DMS153 (cell line): ENCODE measurements around the gene SGPP1.
A peak's percentile ranks its signal among the peaks of the same experiment; 100 is the strongest.
"Not testable (repeated sequence)": the region's sequence is repeated elsewhere in the genome, so short reads cannot be mapped to it uniquely, and the experiment has no call there.

Experiments used
- DNase-seq: peaks from one replicate; lab custom pipeline; 2025; lab: John Stamatoyannopoulos, UW

Gene SGPP1

DNA sequence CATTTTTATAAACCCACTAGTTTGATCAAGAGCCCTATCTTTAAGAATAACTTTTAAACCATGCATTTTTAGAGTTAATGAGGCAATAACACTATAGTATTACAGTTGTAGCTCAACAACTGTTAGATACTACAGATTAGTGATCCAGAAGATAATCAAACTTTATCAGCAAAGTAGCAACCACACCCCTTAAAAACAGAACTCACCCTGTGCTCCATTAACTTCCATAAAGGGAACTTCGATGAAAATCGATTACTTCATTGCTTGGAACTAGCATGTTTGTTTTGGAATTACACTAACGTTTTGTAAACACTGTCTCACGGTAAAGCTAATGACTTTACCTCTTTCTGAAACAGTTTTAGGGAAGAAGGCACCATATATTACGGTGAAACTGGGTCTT lies 1.4 kb downstream of the SGPP1 start:
- no peak for DNase-seq

DNA sequence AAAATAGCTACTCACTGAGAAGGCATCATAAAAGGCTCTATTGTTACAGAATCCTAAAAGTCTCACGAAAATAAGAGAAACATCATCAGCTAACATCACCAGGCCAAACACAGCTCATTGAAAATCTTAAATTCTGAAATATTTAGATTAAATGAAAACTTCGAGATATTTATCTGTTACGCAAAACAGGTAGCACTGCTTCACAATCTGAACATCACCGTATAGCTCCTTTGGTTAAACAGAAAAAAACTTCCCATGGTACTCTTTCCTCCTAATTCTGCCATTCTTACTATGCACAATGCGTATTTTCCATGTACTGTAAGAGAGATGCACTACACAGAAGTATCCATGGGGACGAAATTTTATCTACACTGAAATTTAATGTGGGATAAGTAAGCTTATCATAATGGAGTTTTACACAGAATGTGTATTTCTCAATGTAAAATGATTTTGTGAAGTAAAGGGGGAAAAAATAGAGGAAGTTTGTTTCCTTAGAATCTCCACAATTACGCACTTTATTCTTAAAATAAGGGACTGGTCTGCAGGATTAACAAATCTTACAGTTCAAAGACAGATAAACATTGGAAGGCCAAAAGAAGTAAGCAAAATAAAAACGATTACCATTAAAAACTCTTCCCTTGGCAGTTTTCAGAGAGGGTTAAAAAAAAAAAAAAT lies 1.9 kb downstream of the SGPP1 start:
- DNase-seq = no peak

DNA sequence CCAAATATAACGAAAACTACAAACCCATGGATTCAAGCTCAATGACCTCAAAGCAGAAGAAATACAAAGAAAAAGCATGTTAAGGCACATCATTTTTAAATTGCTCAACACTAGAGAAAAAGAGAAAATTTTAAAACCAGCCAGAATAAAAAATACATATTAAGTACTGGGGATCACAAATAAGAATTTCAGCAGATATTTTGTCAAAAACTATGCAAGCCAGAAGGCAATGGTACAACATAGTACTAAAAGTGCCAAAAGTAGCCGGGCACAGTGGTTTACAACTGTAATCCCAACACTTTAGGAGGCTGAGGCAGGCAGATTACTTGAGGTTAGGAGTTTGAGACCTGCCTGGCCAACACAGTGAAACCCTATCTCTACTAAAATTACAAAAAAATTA lies 10.2 kb downstream of the SGPP1 start:
- DNase-seq = peak; percentile 16

DNA sequence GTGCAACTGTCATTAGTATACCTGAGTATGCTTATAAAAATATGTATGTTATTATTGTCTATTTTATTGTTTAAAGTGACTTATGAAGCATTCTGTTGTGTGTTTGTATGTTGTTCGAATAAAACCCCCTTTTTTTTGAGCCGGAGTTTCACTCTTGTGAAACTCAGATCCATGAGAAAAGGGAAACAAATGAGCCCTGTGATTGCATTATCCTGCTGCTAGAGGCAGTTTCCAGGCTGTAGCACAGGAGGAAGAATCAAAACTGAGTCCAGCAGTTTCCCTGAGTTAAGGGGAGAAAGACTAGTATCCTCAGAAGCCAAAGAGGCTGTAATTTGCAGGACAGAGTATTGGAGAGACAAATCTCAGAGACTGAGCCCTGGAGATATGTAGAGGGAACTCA lies 12.5 kb downstream of the SGPP1 start:
- no peak for DNase-seq

- no peak for DNase-seq
Observed at GRCh38 chr14:63713764-63714163, 14.1 kb downstream of the SGPP1 start.

GRCh38 chr14:63713058-63713457 lies 14.8 kb downstream of the SGPP1 start:
- no peak for DNase-seq

GRCh38 chr14:63712123-63712522 lies 15.7 kb downstream of the SGPP1 start:
- no peak for DNase-seq

GRCh38 chr14:63710497-63710896 lies 17.4 kb downstream of the SGPP1 start:
- DNase-seq = no peak

- DNase-seq = no peak
Observed at GRCh38 chr14:63709589-63709988, 18.3 kb downstream of the SGPP1 start.

GRCh38 chr14:63707216-63707615 lies 20.6 kb downstream of the SGPP1 start:
- no peak for DNase-seq

DNA sequence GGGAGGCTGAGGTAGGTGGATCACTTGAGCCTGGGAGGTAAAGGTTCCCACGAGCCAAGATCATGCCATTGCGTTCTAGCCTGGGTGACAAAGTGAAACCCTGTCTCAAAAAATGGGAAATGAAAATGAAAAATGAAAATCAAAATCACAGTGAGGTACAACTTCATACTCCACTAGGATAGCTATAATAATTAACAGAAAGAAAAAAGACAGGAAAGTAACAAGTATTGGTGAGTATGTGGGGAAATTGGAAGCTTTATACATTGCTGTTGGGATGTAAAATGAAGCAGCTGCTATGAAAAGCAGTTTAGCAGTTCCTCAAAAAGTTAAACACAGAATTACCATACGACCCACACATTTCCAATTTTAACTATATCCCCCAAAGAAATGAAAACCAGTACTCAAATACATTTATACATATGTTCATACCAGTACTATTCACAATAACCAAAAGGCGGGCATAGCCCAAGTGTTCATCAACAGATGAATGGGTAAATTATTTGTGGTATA lies 22.2 kb downstream of the SGPP1 start:
- DNase-seq = no peak

GRCh38 chr14:63702530-63702929 lies 25.3 kb downstream of the SGPP1 start:
- not testable (repeated sequence) for DNase-seq

GRCh38 chr14:63701606-63702299 lies 26.1 kb downstream of the SGPP1 start:
- no peak for DNase-seq

GRCh38 chr14:63692310-63693020 lies 35.4 kb downstream of the SGPP1 start:
- no peak for DNase-seq

DNA sequence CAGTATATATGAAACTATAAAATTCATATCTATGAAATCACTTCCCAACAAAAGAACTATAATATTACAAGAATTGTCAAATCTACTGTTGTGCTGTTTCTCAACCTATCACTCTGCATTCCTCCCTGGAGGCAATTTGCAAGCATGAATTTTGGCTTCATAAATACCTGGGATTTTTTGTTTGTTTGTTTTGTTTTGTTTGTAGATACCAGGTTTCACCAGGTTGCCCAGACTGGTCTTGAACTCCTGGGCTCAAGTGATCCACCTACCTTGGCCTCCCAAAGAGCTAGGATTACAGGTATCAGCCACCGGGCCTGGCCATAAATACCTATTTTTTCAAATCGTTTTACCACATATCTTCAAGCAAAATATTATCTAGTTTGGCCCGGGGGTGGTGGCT lies 38.7 kb downstream of the SGPP1 start:
- DNase-seq = no peak

GRCh38 chr14:63686926-63687325 lies 40.9 kb downstream of the SGPP1 start:
- no peak for DNase-seq

- DNase-seq = no peak
Observed at GRCh38 chr14:63685401-63685800, 42.5 kb downstream of the SGPP1 start.

DNA sequence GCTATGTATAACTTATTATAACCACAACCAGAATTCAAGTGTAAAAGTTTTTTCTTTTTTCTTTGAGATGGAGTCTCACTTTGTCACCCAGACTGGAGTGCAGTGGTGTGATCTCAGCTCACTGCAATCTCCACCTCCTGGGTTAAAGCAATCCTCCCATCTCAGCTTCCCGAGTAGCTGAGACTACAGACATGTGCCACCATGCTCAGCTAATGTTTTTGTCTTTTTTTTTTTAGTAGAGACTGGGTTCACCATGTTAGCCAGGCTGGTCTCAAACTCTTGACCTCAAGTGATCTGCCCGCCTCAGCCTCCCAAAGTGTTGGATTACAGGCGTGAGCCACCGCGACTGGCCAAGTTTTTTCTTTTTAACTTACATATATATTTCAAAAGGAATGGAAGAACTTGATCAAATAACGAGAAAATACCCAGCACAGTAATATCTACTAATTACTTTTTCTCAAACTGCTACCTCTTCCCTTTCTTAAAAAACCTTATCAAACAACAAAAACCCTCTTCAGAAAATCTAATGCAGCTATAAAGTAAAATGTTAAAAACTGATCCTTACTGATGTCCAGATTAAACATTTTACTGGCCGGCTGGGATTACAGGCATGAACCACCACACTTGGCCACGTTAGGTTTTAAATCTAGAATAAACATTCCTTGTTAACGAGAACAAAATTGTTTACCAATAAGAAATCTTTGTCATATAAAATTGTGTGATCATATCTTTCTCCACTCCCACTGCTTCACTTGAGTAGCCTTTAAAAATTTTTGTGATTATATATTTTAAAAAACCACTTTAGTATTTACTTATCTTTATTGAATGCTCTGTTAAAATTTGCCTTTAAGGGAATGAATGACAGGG lies 44.9 kb downstream of the SGPP1 start:
- no peak for DNase-seq

DNA sequence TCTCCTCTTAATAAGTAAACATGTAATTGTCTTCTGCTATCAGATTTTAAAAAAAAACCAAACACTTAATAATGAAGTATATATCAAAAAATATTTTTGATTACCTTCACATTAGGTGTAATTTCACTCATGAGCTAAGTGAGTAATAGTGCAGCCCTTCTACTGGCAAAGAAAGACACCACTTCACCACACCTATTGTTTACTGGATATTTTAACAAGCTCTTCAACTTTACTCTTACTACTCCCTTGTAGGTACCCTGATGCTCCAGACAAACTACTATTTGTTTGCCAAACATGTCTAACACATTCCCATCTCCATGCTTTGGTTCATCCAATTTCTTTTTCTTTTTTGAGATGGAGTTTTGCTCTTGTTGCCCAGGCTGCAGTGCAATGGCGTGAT lies 49.3 kb downstream of the SGPP1 start:
- DNase-seq = no peak

DNA sequence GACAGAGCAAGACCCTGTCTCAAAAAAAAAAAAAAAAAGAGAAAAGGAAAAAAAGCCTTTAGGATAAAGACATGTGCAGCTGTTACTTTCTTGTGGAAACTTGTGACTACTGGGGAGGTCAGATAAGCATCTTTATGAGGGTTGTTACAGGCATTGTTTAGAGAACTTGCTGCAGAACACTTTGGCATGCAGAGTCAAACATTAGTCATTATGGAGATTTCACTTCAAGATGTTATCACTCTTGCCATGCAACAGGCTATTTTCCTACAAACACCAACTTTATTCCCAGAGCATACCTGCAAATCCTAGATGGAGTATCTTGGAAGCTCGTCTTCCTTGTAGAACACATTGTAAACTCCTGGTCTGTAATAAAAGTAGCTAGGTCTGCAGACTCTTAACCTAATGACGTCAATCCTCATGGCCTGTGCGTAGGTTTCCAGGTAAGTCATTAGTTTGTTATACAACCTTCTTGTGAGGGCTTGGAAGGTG lies 49.9 kb downstream of the SGPP1 start:
- no peak for DNase-seq

DNA sequence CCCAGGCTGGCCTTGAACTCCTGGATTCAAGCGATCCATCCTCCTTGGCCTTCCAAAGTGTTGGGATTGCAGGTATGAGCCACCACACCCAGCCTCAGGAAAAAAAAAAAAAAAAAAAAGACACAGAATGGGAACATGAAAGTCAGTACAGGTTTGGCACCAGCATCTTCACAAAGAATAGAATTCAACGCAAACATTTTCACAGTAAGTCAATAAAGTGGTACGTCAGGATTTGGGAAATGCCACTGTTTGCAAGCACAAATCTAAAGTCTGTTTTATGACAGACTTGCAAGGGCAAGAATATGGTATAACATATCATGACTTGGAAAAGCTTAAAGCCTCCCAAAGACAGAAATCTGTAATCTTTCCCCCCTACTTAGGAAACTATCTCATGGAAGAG lies 51.2 kb downstream of the SGPP1 start:
- DNase-seq = no peak
